ENCODE data around the gene KLRC4.
"Not testable (repeated sequence)": the region's sequence is repeated elsewhere in the genome, so short reads cannot be mapped to it uniquely, and the experiment has no call there.

- TF ChIP-seq CTCF (IDR thresholded peaks at IDR 0.05 in 8 of 11, conservative IDR thresholded peaks at IDR 0.05 in 3 of 11); POLR2A (IDR thresholded peaks at IDR 0.05): not testable (repeated sequence)
Observed at GRCh38 chr12:10425938-10426337, 16.4 kb upstream of the KLRC4 start.
